AG10803 (cell line): Measurements from ENCODE around the gene FBXO44.

Experiments used
- DNase-seq: peaks from one replicate; pipeline ENCODE4 v3.0.0; 2010; ENCODE audit warnings: low read depth
- H3K4me3 ChIP-seq: 2 replicates; pipeline ENCODE4 v1.5.1; 2011; ENCODE audit warnings: mild to moderate bottlenecking, low read length, control low read depth
- TF ChIP-seq, protein P1 (sequence below): conservative IDR thresholded peaks from 2 replicates; pipeline ENCODE4 v1.5.1; 2011; ENCODE audit warnings: mild to moderate bottlenecking, low read length, control low read depth, inconsistent platforms

FBXO44 gene

DNA sequence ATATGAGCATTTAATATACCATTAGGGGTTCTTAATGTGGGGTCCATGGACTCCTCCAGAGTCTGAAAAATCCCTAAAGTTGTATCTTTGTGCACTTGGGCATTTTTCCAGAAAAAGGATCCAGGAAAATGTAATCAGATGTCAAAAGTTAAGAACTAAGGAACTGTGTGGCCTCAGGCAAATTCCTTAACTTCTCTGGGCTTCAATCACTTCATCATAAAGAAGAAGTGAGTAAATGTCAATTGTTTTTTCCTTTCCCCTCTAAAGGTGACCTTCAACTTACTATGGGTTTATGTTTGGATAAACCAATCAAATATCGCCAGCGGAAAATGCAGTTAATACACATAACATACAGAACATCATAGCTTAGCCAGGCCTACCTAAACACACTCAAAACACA lies 23.8 kb downstream of the FBXO44 start:
- TF ChIP-seq, protein P1, sequence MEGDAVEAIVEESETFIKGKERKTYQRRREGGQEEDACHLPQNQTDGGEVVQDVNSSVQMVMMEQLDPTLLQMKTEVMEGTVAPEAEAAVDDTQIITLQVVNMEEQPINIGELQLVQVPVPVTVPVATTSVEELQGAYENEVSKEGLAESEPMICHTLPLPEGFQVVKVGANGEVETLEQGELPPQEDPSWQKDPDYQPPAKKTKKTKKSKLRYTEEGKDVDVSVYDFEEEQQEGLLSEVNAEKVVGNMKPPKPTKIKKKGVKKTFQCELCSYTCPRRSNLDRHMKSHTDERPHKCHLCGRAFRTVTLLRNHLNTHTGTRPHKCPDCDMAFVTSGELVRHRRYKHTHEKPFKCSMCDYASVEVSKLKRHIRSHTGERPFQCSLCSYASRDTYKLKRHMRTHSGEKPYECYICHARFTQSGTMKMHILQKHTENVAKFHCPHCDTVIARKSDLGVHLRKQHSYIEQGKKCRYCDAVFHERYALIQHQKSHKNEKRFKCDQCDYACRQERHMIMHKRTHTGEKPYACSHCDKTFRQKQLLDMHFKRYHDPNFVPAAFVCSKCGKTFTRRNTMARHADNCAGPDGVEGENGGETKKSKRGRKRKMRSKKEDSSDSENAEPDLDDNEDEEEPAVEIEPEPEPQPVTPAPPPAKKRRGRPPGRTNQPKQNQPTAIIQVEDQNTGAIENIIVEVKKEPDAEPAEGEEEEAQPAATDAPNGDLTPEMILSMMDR = no peak
- no peak overlapping the region for H3K4me3 ChIP-seq
- no peak for DNase-seq

DNA sequence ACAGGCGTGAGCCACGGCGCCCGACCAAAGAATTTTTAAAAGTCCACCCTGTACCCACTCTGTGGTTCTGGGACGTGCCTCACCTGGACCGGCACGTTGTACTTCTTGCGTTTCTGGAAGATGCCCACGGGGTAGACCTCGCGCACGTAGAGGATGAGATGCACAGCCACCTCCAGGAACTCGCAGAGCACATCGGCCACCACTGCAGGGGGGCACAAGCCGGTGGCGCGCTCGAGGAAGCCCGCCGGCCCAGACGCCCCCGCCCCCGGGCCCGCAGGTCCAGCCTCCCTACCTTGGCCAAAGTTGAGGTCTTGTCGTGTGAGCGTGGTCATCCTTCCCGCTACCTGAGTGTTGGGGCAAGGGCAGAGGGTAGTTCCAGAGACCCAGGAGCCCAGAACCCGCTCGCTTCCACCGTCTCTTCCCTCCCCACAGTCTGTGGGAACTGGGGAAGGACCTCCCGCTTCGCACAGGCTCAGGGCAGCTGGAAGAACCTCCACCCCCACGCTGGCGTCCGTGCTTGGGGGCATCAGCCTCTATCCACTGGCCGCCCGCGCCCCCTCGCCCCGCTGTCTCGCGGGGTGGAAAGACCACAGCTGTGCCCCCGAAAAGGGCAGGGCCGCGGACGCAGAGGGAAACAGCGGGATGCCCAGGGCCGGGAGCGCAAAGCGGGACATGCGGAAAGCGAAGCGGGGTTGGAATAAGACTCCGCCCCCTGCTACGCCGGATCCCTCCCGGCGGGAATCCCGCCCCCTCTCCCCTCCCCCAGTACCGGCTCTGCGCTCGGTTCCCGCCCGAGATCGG lies 25.8 kb downstream of the FBXO44 start:
- H3K4me3 ChIP-seq = peak overlapping the region; percentile 83
- DNase-seq = peak; percentile 15
- TF ChIP-seq, protein P1 = no peak

DNA sequence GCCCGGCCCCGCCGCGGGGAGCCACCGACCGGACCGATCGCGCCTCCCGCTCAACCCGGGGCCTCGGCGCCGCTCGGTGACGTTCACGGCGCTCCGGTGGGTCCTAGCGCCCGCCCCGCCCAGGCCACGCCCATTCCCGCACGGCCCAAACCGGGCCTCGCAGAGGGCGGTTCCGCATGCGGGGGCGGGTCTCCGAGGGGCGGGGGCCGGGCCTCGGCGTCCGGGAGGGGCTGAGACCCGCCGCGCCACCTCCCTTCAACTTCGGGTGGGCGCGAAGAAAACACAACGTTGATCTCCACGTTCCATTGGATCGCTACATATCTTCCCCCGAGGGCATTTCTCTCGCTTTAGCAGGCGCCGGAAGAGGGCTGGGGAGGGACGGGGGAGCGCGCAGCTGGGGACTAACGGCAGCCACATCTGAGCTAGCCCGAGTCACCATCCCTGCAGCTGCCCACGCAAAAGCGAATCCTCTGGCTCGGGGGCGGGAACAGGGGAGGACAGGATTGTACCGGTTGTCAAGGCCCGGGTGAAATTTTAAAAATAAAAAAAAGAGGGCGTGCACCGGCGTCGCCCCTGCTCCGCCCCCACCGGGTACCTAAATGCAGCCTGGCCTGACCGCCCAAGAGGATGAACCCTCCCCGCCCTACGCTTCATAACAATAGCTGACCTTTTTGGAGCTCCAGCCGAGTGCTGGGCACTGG lies 26.5 kb downstream of the FBXO44 start, which contains the start of gene MAD2L2:
MAD2L2 (minus strand) TSS at position 78 of the 701 bp plus-strand sequence. CDS start 547 bp downstream, outside the sequence.
- DNase-seq = peak; percentile 71
- TF ChIP-seq, protein P1 = no peak

DNA sequence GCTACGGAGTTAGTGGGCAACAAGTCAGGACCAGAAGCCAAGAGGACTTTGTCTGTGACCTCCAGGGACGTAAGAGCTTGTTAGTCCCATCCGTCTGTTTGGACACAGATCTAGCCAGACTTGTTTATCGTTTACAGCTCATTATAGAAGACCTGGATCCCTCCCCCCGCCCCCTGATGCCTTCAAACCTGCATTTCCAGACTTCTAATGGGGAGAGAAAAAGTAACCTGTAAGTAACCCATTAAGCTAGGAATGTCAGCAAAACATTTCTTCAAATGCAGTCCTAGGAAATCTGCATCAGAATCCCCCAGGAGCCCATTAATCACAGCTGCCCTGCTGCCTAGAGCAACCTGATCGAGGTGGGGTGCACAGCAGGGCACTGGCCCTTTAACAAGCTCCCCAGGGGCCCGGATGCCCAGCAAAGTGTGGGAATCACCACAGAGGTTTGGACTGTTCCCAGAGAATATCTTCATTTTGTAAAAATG lies 27.7 kb downstream of the FBXO44 start:
- DNase-seq = no peak
- H3K4me3 ChIP-seq = no peak overlapping the region

More for the DNA sequence above, 26.5 kb downstream of the FBXO44 start, which contains the start of gene MAD2L2:
- peak within 1 kb of the TSS; percentile 83 for H3K4me3 ChIP-seq

DNA sequence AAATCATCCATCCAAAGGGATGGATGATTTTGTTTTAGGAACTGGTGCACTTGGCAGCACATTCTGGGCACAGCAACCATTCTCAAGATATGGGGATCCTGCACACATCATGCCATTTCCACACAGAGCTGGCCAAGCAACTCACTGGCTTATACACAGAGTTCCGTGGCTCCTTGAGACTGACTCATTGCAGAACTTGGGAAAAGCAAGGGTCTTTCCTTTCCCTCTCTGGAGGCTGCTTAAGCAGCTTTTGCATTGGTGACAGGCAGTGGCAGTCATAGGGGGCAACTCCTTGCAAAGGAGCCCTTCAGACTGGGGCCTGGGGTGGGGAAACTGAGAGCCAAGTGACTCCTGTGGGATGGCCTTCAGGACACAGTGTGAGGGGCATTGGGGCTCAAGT lies 28.1 kb downstream of the FBXO44 start:
- TF ChIP-seq, protein P1 = no peak
- no peak for DNase-seq
- no peak overlapping the region for H3K4me3 ChIP-seq

More for the DNA sequence above, 27.7 kb downstream of the FBXO44 start:
- TF ChIP-seq, protein P1 = no peak

DNA sequence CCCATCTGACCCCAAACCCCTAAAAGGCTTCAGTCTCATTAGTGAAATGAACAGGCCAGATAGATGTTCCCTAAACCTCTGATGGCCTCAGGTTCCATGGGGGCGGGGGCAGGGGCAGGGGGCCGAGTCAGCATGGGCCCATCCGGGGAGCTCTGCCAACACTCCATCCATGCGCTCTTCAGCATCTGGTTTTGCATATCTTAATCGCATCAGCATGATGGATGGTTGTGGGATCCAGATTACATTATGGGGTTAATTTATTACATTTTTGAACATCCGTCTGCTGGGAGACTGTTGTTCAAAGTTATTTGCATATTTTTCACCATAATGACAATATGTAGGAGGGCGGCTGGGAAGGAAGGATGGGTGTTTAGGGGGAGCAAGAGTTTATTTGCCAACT lies 29.4 kb downstream of the FBXO44 start:
- TF ChIP-seq, protein P1 = no peak
- DNase-seq = no peak
- no peak overlapping the region for H3K4me3 ChIP-seq
